Vagina (tissue), 2 donors: ENCODE data around the gene USP17L11. TPM values are rescaled to one million over a fixed set of nuclear protein-coding genes. Genes with fewer than 3 reads are reported as not detected.
"Not testable (repeated sequence)": the region's sequence is repeated elsewhere in the genome, so short reads cannot be mapped to it uniquely, and the experiment has no call there.

Experiments used
- DNase-seq, 2 donors: peaks; one replicate each; pipeline ENCODE4 v3.0.0-alpha.2; 2017; ENCODE audit errors: extremely low spot score in 2 of 2
- H3K27ac ChIP-seq: fragments of 200-600 bp; sonication (generic); one replicate; pipeline ENCODE4 v1.5.1; 2019
- H3K27me3 ChIP-seq: fragments of 200-600 bp; sonication (generic); one replicate; pipeline ENCODE4 v1.5.1; 2019
- H3K36me3 ChIP-seq, 2 donors: fragments of 200-600 bp; sonication (generic); one replicate each; pipeline ENCODE4 v1.5.1; 2017 to 2019
- H3K4me1 ChIP-seq: fragments of 200-600 bp; sonication (generic); one replicate; pipeline ENCODE4 v1.5.1; 2019
- H3K4me3 ChIP-seq, 2 donors: fragments of 200-600 bp; sonication (generic); 1 replicate in 1 of 2; 2 replicates in 1 of 2; pipeline ENCODE4 v1.5.1; 2016 to 2019
- H3K9me3 ChIP-seq: fragments of 200-600 bp; sonication (generic); one replicate; pipeline ENCODE4 v1.5.1; 2019
- intact Hi-C: fragments of 100-400 bp; cut with DNase I; formaldehyde crosslinking; loops from one replicate; pipeline ENCODE4 v1.15.1; 2023
- total RNA-seq: library from RNA; depleted of rRNA; stranded (reverse); fragments of >200 nt; gene quantifications from one replicate; pipeline ENCODE4 v1.2.3, GENCODE V29; 2016

Gene USP17L11
- total RNA-seq = not detected

- H3K4me3 ChIP-seq, intact Hi-C loops, DNase-seq: not testable (repeated sequence)
Observed at GRCh38 chr4:9215105-9215504, at the start of gene USP17L11. Gene USP17L11 (plus strand): TSS chr4:9215405. CDS start chr4:9215405, 0 bp downstream.

GRCh38 chr4:9165990-9166389 is 49.2 kb upstream of the USP17L11 start:
- intact Hi-C loops, H3K4me1 ChIP-seq, H3K4me3 ChIP-seq, DNase-seq, H3K36me3 ChIP-seq, H3K27ac ChIP-seq, H3K27me3 ChIP-seq, H3K9me3 ChIP-seq: not testable (repeated sequence)

More at GRCh38 chr4:9215105-9215504, at the start of gene USP17L11:
- H3K4me1 ChIP-seq, H3K27ac ChIP-seq, H3K9me3 ChIP-seq, H3K27me3 ChIP-seq, H3K36me3 ChIP-seq: not testable (repeated sequence)

- H3K4me3 ChIP-seq, H3K27ac ChIP-seq, H3K36me3 ChIP-seq, DNase-seq, H3K27me3 ChIP-seq, H3K4me1 ChIP-seq, H3K9me3 ChIP-seq, intact Hi-C loops: not testable (repeated sequence)
Observed at GRCh38 chr4:9169791-9170459, 45.3 kb upstream of the USP17L11 start, which contains the start of gene FAM90A26. Gene FAM90A26 (plus strand): TSS chr4:9170409. CDS start chr4:9173173, 2,764 bp downstream.

- H3K4me1 ChIP-seq, H3K36me3 ChIP-seq, H3K9me3 ChIP-seq, H3K27ac ChIP-seq, H3K4me3 ChIP-seq, intact Hi-C loops, DNase-seq, H3K27me3 ChIP-seq: not testable (repeated sequence)
Observed at GRCh38 chr4:9210357-9210756, 4.8 kb upstream of the USP17L11 start, which contains the start of gene USP17L10. Gene USP17L10 (plus strand): TSS chr4:9210657. CDS start chr4:9210657, 0 bp downstream.

- DNase-seq, H3K36me3 ChIP-seq, H3K27ac ChIP-seq, H3K4me1 ChIP-seq, H3K4me3 ChIP-seq, H3K27me3 ChIP-seq, intact Hi-C loops, H3K9me3 ChIP-seq: not testable (repeated sequence)
Observed at GRCh38 chr4:9214701-9215100, 504 bp upstream of the USP17L11 start.

GRCh38 chr4:9219852-9220251 is 4.6 kb downstream of the USP17L11 start, which contains the start of gene USP17L12:
Gene USP17L12 (plus strand): TSS chr4:9220152. CDS start chr4:9220152, 0 bp downstream.
- DNase-seq, H3K4me3 ChIP-seq, H3K36me3 ChIP-seq, H3K27ac ChIP-seq, H3K27me3 ChIP-seq, H3K4me1 ChIP-seq, H3K9me3 ChIP-seq, intact Hi-C loops: not testable (repeated sequence)

GRCh38 chr4:9224596-9224995 is 9.4 kb downstream of the USP17L11 start, which contains the start of gene USP17L13:
Gene USP17L13 (plus strand): TSS chr4:9224896. CDS start chr4:9224896, 0 bp downstream.
- H3K27me3 ChIP-seq, DNase-seq, intact Hi-C loops, H3K9me3 ChIP-seq, H3K36me3 ChIP-seq, H3K27ac ChIP-seq, H3K4me1 ChIP-seq, H3K4me3 ChIP-seq: not testable (repeated sequence)

GRCh38 chr4:9230249-9230648 is 15.0 kb downstream of the USP17L11 start:
- H3K4me3 ChIP-seq, intact Hi-C loops, H3K27ac ChIP-seq, H3K4me1 ChIP-seq, H3K36me3 ChIP-seq, H3K9me3 ChIP-seq, DNase-seq, H3K27me3 ChIP-seq: not testable (repeated sequence)

- H3K4me1 ChIP-seq, H3K27me3 ChIP-seq, H3K9me3 ChIP-seq, intact Hi-C loops, H3K4me3 ChIP-seq, DNase-seq, H3K27ac ChIP-seq, H3K36me3 ChIP-seq: not testable (repeated sequence)
Observed at GRCh38 chr4:9234085-9234484, 18.9 kb downstream of the USP17L11 start, which contains the start of gene USP17L15. Gene USP17L15 (plus strand): TSS chr4:9234385. CDS start chr4:9234385, 0 bp downstream.

GRCh38 chr4:9238461-9238860 is 23.3 kb downstream of the USP17L11 start:
- intact Hi-C loops, H3K36me3 ChIP-seq: not testable (repeated sequence)
- DNase-seq = peak in 1 of 2 donors; percentile 58

GRCh38 chr4:9243579-9243978 is 28.4 kb downstream of the USP17L11 start, which contains the start of gene USP17L17:
Gene USP17L17 (plus strand): TSS chr4:9243879. CDS start chr4:9243879, 0 bp downstream.
- H3K27me3 ChIP-seq, H3K4me1 ChIP-seq, H3K9me3 ChIP-seq, intact Hi-C loops, H3K4me3 ChIP-seq, H3K27ac ChIP-seq, DNase-seq, H3K36me3 ChIP-seq: not testable (repeated sequence)

More at GRCh38 chr4:9238461-9238860, 23.3 kb downstream of the USP17L11 start:
- not testable (repeated sequence) for H3K9me3 ChIP-seq, H3K4me1 ChIP-seq, H3K27ac ChIP-seq, H3K4me3 ChIP-seq, H3K27me3 ChIP-seq

- H3K36me3 ChIP-seq, H3K9me3 ChIP-seq, intact Hi-C loops, H3K27ac ChIP-seq, H3K27me3 ChIP-seq, H3K4me3 ChIP-seq, H3K4me1 ChIP-seq: not testable (repeated sequence)
- peak in 1 of 2 donors; percentile 95 for DNase-seq
Observed at GRCh38 chr4:9247953-9248680, 32.9 kb downstream of the USP17L11 start, which contains the start of gene USP17L18. Gene USP17L18 (plus strand): TSS chr4:9248630. CDS start chr4:9248630, 0 bp downstream.

- H3K9me3 ChIP-seq, H3K36me3 ChIP-seq, DNase-seq, H3K4me3 ChIP-seq, H3K27ac ChIP-seq, intact Hi-C loops, H3K4me1 ChIP-seq, H3K27me3 ChIP-seq: not testable (repeated sequence)
Observed at GRCh38 chr4:9253078-9253477, 37.9 kb downstream of the USP17L11 start, which contains the start of gene USP17L19. Gene USP17L19 (plus strand): TSS chr4:9253378. CDS start chr4:9253378, 0 bp downstream.
